GOT3 (cell line): ENCODE measurements around the gene ILF3.
"Not testable (repeated sequence)": the region's sequence is repeated elsewhere in the genome, so short reads cannot be mapped to it uniquely, and the experiment has no call there.

Experiments used
- DNase-seq: peaks from one replicate; lab custom pipeline; 2025; ENCODE audit warnings: mixed read lengths; lab: John Stamatoyannopoulos, UW

ILF3 gene

DNA sequence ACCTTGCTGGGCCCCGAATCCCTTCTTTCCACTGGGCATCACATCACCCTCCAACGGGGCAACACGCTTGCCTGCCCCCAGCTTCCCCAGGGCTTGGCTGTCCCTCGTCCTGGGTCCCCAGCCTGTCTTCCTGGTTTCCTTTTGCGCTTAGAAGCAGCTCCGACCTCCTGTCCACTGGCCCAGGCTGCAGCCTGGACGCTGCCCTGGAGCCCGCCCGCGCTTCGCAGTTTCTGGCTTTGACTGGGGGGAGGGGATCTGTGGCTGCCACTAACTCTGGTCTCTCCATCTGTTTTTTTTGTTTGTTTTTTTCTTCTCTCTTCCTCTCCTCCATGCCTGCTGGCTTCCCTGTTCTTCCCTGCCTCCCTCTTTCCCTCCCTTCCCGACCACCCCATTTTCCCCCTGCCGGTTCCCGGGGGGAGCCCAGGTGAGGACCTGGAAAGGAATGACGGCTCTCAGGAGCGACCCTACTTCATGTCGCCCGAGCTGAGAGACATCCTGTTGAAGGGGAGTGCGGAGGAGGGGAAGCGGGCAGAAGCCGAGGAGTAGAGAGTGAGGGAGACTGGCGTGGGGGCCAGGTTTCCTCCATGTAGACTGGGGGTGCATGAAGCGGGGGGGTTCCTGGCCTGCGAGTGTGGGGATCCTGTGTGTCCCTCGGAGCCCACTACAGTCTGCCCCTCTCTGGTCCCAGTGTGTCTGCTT is 11.5 kb upstream of the ILF3 start:
- DNase-seq: no peak

DNA sequence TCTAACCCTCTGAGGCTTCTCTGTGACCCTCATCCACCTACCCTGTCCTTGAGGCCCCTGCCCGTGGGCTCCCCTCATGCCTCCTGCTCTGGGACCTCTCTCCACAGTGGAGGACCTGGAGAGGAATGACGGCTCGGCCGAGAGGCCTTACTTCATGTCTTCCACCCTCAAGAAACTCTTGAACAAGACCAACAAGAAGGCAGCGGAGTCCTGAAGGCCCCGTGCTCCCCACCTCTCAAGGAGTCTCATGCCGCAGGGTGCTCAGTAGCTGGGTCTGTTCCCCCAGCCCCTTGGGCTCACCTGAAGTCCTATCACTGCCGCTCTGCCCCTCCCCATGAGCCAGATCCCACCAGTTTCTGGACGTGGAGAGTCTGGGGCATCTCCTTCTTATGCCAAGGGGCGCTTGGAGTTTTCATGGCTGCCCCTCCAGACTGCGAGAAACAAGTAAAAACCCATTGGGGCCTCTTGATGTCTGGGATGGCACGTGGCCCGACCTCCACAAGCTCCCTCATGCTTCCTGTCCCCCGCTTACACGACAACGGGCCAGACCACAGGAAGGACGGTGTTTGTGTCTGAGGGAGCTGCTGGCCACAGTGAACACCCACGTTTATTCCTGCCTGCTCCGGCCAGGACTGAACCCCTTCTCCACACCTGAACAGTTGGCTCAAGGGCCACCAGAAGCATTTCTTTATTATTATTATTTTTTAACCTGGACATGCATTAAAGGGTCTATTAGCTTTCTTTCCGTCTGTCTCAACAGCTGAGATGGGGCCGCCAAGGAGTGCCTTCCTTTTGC is 10.8 kb upstream of the ILF3 start:
- DNase-seq: no peak

DNA sequence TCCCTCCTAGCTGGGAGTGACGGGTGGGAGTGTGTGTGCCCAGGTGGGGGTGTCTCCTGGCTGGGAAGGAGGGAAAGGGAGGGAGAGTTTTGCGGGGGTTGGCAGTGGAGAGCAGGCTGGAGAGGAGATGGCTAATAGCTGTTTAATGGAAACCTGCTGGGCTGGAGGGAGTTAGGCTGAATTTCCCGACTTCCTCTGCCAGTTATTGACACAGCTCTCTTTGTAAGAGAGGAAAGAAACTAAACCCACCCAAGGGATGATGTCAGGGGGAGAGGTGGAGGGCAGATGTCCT is 10.2 kb upstream of the ILF3 start:
- DNase-seq: no peak

DNA sequence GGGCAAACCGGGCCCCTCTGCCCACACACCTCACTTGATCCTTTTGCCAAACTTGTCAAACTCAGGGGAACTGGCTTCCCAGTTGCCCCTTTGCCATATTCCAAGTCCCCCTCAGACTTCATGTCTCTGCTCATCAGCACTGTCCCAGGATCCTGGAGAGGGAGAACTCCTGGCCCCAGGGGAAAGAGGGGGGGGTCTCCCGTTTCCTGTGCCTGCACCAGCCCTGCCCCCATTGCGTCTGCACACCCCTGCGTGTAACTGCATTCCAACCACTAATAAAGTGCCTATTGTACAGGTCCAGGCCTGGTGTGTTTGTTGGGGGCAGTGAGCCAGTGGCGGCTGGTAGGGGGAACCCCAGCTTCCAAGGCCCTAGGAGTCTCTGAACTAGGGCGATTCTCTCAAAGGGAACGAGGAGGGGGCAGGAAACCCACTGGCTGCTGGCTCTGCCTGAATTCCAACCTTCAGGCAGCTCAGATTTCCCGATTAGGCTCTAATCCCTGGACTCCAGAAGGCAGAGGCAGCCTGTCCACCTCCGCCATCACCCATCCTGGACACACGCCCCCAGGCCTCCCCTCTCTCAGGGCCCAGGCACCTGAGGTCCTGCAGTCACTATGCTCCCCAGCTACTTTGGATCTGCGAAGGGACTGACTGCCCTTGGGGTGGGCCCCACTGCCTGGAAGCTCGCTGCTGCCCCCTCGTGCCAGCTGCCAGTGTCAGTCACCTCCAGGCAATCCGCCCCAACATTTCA is 9.7 kb upstream of the ILF3 start:
- no peak for DNase-seq

DNA sequence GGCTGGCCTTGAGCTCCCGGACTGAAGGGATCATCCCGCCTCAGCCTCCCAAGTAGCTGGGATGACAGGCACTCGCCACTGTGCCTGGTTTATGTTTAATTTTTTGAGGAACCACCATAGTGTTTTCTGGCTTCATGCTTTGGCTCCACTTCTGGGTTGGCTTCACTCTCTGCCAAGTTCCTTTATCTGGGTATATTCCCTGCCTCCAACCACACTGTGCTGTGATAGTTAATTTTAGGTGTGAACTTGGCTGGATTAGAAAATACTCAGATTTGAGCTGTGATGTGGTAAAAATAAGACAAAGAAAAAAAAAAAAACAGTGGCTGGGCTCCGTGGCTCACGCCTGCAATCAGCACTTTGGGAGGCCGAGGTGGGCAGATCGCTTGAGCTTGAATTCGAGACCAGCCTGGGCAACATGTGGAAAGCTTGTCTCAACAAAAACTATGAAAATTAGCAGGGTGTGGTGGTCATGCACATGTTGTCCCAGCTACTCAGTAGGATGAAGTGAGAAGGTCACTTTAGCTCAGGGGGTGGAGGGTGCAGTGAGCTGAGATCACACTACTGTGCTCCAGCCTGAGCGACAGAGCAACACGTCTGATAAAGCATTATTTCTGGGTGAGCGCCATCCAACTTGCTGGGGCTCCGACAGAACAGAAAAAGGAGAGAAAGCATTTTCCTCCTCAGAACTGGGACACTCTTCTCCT is 7.5 kb upstream of the ILF3 start:
- no peak for DNase-seq

DNA sequence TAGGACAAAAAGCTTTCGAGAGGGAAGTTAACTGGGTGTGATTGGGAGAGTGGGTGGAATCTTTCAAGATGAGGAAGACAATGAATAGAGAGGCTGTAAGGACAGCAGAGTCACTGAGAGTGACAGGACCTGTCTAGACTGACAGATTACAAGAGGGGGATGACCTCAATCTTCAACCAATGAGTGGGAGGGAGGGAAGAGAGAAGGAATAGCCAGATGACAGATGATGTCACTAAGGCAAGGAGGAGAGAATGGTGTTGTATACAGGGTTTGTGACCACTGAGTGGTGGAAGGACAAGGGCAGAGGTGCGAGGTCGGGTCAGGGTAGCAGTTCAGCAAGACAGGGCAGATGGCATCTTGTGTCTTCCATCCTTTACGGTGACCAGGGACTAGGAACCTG is 5.8 kb upstream of the ILF3 start:
- no peak for DNase-seq

DNA sequence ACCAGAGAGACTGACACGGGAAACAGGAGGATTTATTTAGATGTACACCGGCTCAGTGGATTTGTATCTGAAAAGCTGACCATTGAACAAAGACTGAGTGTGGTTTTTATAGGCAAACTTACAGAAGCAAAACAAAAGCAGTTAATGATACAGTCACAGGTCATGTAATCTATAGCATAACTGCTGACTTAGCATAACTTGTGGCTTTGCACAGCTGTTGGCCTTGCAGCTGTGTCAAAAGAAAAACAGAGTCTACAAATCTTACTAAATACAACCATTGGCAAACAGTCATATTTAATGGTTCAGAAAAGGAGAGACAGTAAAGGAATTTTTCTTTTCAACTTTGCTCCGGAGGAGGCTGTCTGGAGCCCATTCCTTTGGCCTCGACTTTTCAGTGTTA is 2.3 kb upstream of the ILF3 start:
- no peak for DNase-seq

DNA sequence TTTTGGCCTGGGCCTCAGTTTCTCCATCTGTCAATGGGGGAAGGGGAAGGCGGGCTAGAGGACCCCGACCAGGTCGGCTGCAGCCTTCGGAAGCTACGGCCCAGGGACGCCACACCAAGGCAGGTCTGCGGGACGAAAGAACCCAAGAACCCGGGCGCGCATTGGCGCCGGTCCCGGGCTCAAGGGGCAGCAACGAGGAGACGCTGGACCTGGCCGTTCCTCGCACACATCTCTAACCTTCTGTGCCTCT is 739 bp upstream of the ILF3 start:
- no peak for DNase-seq

DNA sequence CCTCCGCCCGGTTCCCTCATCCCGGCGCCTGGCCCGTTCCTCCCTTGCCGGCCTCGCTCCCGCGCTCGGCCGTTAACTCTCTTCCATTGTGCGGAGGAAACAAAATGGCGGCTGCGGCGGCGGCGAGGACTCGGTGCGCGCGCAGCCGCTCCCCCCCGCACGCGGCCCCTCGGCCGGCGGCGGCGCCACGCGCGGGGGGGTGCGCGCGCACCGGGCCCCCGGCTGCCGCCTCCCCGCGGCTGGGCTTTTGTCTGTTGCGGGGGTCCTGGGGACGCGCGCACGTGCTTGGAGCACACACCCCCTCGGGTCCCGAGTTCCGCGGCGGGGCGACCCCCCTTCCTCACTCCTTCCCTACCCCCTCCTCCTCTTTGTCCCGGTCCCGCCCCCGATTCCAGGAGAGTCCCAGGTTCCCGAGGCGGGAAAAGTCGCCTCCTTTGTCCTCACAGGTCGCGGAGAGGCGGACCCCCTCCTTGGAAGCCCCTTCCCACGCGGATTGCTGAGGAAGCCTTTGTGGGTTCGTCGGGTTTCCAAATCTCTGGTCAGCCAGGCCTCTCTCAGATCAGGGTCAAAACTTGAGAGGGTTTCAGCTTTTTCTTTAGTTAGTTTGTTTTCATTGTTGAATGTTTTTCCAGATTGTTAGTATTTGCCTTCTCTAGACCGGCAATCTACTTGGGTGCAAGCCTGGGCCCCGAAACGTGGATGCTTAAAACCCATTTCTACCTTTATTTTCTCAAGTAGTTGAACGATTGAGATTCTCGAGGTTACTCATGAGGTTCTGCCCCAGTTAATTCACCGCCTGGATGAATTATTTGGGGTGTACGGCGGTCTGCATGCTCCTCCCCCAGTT is 687 bp downstream of the ILF3 start:
- no peak for DNase-seq

DNA sequence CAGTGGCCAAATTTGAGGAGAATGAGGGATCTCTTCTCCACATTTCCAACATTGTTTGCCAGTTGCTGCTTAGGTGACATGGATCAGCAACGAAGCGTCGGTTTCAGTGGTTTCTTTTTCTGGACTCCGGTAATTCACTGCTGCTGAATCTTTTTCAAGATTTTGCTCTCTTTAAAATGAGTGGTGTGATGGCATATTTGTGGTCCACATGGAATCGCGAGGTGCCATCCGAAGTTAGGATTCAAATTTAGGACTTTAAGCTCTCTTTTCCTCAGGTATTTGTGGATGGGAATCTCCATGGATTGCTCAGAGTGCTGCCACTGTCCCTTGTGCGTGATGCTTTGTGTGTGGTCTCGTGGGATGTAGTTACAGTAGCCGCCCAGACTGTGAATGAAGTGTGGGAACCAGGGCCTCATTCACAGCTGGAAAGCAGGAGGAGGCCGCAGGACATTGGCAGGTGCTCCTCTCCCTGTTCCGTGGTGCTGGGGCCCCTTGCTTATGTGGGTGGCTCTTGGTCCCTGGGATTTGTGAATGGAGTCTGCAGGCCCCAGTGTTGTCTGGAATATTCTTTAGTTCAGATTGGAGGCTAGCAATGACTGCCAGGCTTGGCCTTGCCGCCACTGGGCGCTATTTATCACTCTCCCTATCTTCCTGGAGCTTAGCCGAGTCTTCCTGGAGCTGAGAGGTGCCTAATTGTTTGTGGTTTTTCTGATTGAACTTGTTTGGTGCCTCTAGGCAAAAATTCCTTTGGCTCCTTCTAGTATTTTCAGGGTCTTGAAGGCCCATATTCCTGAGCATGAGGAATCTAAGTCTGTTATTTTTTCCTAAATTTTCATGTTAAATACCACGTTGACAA is 1.5 kb downstream of the ILF3 start:
- no peak for DNase-seq

DNA sequence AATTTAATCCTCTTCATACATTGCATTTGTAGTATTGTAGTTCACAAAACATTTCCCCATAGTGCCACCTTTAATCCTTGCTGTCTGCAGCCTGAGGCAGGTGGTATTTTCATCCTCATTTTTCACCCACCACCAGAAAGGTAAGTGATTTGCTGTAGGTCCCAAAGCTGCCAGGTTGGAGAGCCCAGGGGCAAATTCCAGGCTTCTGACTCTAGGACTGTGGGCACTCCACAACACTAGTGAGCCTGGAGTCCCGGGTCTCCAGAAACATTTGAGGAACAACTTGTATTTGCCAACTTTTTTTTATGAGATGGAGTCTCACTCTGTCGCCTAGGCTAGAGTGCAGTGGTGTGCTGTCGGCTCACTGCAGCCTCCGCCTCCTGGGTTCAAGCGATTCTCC is 6.2 kb downstream of the ILF3 start:
- no peak for DNase-seq

DNA sequence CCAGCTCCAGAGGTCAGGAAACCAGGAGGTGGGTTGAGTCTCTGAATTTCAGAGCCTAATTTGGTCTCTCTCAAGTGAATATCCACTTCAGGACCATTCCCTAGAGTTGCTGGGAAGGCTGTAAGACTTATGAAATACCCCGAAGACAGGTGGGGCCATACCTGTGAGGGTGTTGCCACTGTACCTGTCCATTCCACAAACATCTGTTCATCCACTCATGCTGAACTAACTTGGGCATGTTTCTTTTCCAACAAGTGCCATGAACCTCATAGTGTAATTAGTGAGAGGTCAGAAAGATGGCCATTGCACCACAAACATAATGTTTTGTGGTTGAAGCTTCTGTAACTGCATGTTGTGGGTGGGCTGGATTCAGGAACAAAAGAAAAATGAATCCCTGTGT is 7.8 kb downstream of the ILF3 start:
- no peak for DNase-seq

DNA sequence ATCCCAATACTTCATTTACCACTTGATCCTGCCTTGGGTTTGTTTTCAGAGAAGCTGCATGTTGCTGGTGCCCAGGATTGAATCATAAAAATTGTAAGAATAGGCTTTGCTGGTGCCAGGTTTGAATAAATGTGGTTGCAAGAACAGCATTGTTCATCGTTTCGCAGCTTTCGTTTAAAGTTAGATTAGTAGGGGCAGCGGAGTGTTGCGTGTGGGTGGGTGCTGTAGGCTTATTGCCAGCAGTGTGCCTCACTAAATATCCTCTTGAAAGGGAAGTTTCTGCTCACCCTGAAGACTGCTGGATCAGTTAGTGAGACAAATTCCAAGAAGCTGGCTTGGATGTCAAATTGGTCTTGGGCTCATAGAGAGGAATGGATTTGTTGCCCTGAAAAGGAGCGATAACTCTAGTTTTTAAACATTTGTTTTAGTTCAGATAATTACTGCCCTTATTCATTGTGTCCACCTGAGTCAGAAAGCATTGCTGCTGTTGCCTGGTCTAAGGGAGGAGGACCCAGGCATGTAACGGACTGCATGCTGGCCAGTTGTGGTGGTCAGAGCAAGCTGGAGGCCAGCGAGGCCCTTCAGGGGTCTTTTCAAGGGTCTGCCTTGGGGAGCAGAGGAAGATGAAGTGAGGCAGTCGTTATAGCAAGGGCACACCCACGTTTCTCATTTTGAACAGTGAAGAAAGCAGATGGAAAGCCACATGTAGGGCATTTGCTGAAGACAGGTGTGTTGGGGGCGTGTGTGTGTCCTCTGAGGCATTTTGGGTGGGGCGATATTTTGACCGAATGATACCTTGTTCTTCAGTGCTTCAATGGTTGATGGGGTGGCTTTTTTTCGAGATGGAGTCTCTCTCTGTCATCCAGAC is 8.5 kb downstream of the ILF3 start:
- no peak for DNase-seq

DNA sequence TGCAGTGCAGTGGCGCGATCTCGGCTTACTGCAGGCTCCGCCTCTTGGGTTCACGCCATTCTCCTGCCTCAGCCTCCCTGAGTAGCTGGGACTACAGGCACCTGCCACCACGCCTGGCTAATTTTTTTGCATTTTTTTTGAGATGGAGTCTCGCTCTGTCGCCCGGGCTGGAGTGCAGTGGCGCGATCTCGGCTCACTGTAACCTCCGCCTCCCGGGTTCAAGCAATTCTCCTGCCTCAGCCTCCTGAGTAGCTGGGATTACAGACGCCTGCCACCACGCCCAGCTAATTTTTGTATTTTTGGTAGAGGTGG is 9.1 kb downstream of the ILF3 start:
- not testable (repeated sequence) for DNase-seq

DNA sequence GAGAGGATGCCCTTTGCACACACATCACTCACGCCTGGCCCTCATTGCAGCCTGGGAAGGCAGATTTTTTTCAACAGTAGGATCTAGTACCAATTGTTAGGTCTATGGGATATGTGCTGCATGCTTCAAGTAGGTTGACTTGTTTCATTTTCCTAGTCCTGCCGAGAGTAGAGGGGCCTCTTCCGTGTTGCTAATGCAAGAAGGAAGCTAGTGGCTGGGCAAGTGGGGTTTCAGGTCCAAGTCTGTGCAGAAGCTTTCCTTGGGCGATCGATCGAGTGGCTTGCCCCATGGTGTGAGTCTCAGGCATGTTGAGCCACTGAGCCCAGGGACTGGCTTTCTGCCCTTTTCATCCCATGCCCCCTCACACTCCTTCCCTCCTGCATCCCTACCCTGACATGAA is 13.7 kb downstream of the ILF3 start:
- no peak for DNase-seq

DNA sequence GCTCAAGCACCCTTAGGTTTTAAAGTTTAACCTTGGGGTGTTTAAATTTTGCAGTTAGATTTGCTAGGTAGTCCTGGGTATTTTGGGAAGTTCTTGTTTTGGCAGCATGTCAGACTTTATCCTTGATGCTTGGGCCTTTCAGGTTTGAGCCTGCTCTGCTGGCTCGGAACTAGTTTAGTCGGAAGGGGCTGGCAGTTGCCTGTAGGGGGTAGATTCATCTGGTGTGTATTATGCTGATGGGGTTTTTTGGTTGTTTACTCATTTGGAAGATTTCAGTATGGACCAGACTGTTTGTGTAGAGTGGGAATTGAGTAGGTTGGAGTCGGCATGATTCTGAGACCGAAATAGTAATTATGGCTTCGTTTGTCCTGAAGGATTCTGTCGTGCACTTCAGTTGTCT is 15.1 kb downstream of the ILF3 start:
- DNase-seq: no peak

DNA sequence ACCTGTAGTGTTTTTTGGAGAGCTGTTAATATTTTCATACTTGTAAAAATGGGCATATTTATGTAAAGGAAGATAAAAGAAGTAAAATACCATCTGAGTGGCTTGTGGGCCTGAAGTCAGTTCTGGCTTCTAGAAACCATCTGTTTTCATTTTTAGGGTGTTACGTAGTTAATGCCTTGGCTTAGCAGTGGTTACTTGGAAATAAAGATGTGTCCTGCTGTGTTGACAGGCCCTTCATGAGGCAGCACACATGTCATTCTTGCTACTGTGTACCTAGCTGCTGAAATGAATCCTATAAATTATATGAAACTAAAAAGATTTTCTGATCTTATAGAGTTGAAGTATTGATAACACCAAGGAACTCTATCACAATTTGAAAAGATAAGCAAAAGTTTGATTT is 16.0 kb downstream of the ILF3 start:
- no peak for DNase-seq

DNA sequence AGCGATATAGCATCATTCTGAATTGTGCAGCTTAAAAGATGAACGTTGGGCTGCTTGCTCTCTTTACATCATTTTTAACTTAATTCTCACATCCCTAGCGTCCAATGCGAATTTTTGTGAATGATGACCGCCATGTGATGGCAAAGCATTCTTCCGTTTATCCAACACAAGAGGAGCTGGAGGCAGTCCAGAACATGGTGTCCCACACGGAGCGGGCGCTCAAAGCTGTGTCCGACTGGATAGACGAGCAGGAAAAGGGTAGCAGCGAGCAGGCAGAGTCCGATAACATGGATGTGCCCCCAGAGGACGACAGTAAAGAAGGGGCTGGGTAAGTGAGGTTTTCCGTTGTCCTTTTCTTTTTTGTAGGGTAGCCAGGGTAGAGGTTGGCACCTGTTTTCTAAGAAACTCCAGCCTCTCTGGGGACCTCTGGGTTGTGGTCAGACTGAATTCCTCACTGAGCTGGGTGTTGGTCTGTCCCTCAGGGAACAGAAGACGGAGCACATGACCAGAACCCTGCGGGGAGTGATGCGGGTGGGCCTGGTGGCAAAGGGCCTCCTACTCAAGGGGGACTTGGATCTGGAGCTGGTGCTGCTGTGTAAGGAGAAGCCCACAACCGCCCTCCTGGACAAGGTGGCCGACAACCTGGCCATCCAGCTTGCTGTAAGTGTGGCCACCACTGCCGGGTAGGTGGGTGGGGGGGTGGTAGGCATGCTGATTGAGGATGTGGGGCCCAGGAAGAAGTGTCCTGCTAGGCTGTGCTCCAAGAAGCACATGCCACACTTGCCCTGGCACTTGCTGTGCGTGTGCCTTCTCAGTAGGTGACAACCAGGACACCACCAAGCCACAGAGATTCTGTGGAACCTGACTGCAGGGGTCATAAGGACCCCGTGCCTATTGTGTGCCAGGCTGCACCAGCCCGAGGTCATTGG is 17.0 kb downstream of the ILF3 start:
- DNase-seq: no peak

DNA sequence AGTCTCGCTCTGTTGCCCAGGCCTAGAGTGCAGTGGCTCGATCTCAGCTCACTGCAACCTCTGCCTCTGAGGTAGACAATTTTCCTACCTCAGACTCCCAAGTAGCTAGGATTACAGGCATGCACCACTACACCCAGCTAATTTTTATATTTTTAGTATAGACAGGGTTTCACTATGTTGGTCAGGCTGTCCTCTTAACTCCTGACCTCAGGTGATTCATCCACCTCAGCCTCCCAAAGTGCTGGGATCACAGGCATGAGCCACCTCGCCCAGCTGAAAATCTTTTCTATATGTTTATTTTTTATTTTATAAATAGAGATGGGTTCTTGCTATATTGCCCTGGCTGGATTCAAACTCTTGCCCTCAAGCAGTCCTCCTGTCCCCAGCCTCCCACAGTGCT is 17.8 kb downstream of the ILF3 start:
- DNase-seq: not testable (repeated sequence)
